Breast epithelium (tissue), 3 donors: Measurements from ENCODE around the gene LAYN.

ENCODE experiments used
- POLR2A ChIP-seq: fragments of 450-650 bp; IDR thresholded peaks from one replicate; pipeline ENCODE4 v1.6.1; 2016; ENCODE audit warnings: antibody characterized with exemption, mild to moderate bottlenecking, moderate library complexity
- POLR2AphosphoS5 ChIP-seq, 3 donors: sonication (generic); formaldehyde crosslinking; IDR thresholded peaks; one replicate each; pipeline ENCODE4 v1.6.1; 2017; ENCODE audit warnings: antibody characterized with exemption in 3 of 3
- TF ChIP-seq, protein P1 (sequence below), 3 donors: fragments of 450-650 bp; IDR thresholded peaks; one replicate each; pipeline ENCODE4 v1.5.1; 2016 to 2017; ENCODE audit warnings: antibody characterized with exemption in 3 of 3, mild to moderate bottlenecking in 3 of 3, moderate library complexity in 3 of 3

DNA sequence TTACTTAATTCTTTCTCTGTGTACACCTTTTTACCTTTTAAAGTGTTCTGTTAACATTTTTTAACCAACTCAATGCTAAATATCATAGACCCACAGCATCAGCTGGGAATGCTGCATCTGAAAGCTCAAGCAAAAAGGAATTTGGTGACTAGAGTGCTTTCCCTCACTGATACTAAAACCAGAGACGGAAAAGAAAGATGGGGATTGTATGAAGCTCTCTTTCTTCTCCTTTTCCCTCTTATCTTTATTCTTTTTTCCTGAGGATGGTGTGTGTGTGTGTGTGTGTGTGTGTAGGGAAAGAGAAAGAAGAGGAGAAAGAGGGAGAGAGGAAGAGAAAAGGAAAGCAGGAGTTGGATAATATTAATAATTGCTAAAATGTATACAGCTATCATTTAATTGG lies 57.6 kb downstream of the LAYN start:
- TF ChIP-seq POLR2AphosphoS5 (IDR thresholded peaks at IDR 0.05) (no peak), POLR2A (no peak)
- TF ChIP-seq, protein P1, sequence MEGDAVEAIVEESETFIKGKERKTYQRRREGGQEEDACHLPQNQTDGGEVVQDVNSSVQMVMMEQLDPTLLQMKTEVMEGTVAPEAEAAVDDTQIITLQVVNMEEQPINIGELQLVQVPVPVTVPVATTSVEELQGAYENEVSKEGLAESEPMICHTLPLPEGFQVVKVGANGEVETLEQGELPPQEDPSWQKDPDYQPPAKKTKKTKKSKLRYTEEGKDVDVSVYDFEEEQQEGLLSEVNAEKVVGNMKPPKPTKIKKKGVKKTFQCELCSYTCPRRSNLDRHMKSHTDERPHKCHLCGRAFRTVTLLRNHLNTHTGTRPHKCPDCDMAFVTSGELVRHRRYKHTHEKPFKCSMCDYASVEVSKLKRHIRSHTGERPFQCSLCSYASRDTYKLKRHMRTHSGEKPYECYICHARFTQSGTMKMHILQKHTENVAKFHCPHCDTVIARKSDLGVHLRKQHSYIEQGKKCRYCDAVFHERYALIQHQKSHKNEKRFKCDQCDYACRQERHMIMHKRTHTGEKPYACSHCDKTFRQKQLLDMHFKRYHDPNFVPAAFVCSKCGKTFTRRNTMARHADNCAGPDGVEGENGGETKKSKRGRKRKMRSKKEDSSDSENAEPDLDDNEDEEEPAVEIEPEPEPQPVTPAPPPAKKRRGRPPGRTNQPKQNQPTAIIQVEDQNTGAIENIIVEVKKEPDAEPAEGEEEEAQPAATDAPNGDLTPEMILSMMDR (IDR thresholded peaks at IDR 0.05), result no peak
